HG03045 (cell line): ENCODE results near the gene WDR89.
"Not testable (repeated sequence)": the region's sequence is repeated elsewhere in the genome, so short reads cannot be mapped to it uniquely, and the experiment has no call there.

Source experiments
- ATAC-seq: cut with Tn5 transposase; IDR thresholded peaks from one replicate; pipeline ENCODE4 v1.9.1; 2021; ENCODE audit warnings: mild to moderate bottlenecking, moderate library complexity; ENCODE audit not compliant: unreplicated experiment

The WDR89 gene

DNA sequence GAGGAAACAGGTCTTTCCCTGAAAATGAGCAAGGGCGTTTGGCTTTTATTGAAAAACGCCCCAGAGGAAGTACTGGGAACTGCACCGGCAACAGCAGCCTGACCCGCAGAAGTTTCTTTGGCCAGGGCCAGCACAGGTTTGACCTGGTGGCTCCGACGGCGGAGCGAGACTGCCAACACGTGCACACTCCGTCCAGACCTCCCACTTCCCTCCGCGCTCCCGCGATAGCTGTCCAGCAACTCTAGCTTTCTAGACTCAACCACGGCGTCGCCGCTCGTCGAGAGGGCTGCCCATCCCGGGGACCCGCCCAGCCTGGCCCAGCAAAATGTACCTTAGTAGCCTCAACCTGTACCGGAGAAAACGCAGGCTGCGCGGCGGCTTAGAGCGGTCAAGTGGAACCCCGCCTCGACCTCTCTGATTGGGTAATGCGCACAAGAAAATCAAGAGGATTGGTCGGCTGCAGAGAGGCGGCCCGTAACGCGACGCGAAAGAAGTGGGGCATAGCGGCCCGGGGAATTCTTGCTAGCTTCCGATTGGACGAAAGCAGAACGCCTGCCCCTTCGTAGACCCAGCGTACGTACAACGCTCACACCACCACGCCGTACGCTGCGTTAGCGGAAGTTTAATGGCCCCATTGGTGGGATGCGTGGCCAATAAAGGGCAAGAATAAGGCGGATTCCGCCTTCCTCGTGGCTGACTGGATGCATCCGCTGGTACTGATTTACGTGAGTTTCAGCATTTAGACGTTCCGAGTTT is at the start of gene WDR89:
WDR89 (minus strand) TSS at position 399 of the 756 bp plus-strand sequence. CDS start 41,929 bp downstream, outside the sequence.
- ATAC-seq = peak; percentile 88

- no peak for ATAC-seq
Observed at GRCh38 chr14:63689132-63689531, 47.5 kb upstream of the WDR89 start.

DNA sequence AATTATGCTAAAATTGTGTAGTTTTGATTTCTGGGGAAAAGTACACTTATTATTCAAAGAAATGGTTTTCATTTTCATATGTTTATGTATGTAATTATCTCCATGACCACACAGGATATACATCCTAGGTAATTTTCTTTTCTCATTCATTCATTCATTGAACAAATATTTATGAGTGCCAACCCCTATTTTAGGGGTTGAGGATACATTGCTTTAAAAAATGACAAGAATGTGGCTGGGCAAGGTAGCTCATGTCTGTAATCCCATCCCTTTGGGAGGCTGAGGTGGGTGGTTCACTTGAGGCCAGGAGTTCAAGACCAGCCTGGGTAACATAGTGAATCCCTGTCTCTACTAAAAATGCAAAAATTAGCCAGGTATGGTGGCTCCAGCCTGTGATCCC is 45.3 kb upstream of the WDR89 start:
- no peak for ATAC-seq

GRCh38 chr14:63685401-63685800 is 43.7 kb upstream of the WDR89 start:
- no peak for ATAC-seq

DNA sequence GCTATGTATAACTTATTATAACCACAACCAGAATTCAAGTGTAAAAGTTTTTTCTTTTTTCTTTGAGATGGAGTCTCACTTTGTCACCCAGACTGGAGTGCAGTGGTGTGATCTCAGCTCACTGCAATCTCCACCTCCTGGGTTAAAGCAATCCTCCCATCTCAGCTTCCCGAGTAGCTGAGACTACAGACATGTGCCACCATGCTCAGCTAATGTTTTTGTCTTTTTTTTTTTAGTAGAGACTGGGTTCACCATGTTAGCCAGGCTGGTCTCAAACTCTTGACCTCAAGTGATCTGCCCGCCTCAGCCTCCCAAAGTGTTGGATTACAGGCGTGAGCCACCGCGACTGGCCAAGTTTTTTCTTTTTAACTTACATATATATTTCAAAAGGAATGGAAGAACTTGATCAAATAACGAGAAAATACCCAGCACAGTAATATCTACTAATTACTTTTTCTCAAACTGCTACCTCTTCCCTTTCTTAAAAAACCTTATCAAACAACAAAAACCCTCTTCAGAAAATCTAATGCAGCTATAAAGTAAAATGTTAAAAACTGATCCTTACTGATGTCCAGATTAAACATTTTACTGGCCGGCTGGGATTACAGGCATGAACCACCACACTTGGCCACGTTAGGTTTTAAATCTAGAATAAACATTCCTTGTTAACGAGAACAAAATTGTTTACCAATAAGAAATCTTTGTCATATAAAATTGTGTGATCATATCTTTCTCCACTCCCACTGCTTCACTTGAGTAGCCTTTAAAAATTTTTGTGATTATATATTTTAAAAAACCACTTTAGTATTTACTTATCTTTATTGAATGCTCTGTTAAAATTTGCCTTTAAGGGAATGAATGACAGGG is 41.3 kb upstream of the WDR89 start:
- no peak for ATAC-seq

- no peak for ATAC-seq
Observed at GRCh38 chr14:63678536-63678935, 36.9 kb upstream of the WDR89 start.

DNA sequence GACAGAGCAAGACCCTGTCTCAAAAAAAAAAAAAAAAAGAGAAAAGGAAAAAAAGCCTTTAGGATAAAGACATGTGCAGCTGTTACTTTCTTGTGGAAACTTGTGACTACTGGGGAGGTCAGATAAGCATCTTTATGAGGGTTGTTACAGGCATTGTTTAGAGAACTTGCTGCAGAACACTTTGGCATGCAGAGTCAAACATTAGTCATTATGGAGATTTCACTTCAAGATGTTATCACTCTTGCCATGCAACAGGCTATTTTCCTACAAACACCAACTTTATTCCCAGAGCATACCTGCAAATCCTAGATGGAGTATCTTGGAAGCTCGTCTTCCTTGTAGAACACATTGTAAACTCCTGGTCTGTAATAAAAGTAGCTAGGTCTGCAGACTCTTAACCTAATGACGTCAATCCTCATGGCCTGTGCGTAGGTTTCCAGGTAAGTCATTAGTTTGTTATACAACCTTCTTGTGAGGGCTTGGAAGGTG is 36.3 kb upstream of the WDR89 start:
- no peak for ATAC-seq

DNA sequence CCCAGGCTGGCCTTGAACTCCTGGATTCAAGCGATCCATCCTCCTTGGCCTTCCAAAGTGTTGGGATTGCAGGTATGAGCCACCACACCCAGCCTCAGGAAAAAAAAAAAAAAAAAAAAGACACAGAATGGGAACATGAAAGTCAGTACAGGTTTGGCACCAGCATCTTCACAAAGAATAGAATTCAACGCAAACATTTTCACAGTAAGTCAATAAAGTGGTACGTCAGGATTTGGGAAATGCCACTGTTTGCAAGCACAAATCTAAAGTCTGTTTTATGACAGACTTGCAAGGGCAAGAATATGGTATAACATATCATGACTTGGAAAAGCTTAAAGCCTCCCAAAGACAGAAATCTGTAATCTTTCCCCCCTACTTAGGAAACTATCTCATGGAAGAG is 34.9 kb upstream of the WDR89 start:
- ATAC-seq = no peak

- ATAC-seq = no peak
Observed at GRCh38 chr14:63673886-63674497, 32.3 kb upstream of the WDR89 start.

DNA sequence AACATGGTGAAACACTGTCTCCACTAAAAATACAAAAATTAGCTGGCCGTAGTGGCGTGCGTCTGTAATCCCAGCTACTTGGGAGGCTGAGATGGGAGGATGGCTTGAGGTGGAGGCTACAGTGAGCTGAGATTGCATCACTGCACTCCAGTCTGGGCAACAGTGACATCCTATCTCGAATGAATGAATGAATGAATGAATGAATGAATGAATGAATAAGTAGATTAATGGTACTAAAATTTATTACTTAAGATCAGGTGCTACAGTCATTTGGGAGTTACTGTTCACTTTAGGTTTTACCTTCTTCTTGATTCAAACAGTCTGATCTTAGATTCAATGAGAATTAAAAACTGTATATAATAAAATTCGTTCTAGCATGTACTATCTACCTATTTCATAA is 31.6 kb upstream of the WDR89 start:
- ATAC-seq = no peak

- ATAC-seq = no peak
Observed at GRCh38 chr14:63672417-63673180, 30.9 kb upstream of the WDR89 start.

DNA sequence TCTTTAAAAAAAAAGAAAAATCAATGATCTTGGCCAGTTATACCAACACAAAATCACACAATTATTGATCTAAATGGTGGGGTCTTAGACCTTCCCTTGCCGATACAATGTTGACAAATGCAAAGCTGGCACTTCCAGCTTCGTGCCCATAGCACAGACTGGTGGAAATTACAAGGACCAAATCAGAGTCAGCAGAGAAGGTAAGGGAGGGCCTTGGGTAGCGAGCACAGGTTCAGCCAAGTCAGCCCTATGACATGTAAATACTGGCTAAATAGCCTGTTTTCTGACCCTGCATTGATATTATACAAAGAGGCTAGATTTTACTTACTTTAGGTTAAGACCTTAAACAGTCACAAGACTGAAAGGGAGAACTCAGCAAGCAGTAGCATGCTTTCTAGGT is 30.3 kb upstream of the WDR89 start:
- ATAC-seq = no peak

DNA sequence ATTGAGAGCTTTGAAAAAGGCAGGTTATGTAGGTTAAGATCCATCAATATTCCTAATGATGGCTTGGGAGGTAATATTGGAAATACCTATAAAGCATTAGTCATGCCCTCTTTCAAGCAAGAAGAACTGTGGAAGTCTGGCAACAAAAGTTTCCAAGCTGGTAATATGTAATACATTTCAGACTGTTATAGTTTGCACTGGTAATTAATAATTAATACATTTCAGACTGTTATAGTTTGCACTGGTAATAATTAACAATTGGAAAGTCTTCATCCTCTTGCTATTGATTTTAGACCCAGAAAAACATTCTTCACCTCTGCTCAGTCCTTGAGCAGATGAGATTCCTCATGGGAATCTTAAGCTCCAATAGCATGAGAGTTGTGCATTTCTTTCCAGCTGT is 29.0 kb upstream of the WDR89 start:
- no peak for ATAC-seq

DNA sequence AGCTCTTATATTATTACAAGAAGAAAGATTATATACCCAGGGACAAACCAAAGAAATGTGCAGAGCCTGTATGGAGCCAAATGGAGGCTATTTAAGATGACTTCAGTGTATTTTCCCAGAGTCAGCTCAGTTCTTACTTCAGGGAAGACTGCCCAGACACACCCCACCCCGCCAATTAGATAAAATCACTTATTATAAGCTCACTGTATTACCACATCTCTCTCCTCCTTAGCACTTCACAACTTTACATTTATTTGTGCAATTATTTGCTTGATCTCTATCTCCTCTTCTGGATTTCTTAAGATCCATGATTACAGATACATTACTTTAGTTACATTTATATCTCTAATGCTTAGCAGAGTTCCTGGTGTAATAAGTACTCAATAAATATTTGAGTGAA is 24.7 kb upstream of the WDR89 start:
- ATAC-seq = no peak

- ATAC-seq = no peak
Observed at GRCh38 chr14:63663428-63664341, 22.0 kb upstream of the WDR89 start.

- no peak for ATAC-seq
Observed at GRCh38 chr14:63662776-63663175, 21.1 kb upstream of the WDR89 start.

GRCh38 chr14:63661881-63662280 is 20.2 kb upstream of the WDR89 start:
- ATAC-seq = not testable (repeated sequence)

DNA sequence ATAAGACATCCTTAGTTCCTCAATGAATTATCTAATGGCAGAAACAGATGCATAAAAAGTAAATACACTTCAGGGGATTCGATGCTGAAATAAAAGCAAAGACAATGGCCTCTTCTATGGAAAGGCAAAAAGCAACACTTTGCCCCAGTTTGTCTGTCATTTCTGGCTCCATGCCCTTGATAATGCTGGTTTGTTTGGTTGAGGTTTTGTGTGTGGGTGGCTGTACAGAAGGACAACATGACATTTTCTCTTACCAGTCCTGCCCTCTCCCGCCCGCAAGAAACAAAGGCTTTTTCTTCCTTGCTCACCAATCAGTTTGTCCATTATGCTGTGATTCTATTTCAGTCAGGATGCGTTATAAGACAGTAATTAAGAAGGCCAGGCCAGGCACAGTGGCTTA is 18.1 kb upstream of the WDR89 start:
- no peak for ATAC-seq

- no peak for ATAC-seq
Observed at GRCh38 chr14:63656194-63656593, 14.5 kb upstream of the WDR89 start.

GRCh38 chr14:63654936-63655335 is 13.3 kb upstream of the WDR89 start:
- ATAC-seq = no peak
